Brain microvascular endothelial cell (primary cell): ENCODE measurements around the gene NXPE3.

Experiments
- DNase-seq: peaks from one replicate; pipeline ENCODE4 v3.0.0-alpha.2; 2020
- H3K27ac ChIP-seq: fragments of 250-450 bp; sonication (Bioruptor Pico); 2 replicates; pipeline ENCODE4 v1.5.1; 2020; ENCODE audit warnings: mild to moderate bottlenecking, moderate library complexity
- H3K27me3 ChIP-seq: fragments of 250-450 bp; sonication (Bioruptor Pico); replicated peaks from 2 replicates; pipeline ENCODE4 v1.5.1; 2020; ENCODE audit warnings: mild to moderate bottlenecking
- H3K36me3 ChIP-seq: fragments of 250-450 bp; sonication (Bioruptor Pico); replicated peaks from 2 replicates; pipeline ENCODE4 v1.5.1; 2020; ENCODE audit warnings: mild to moderate bottlenecking
- H3K4me3 ChIP-seq: 2 replicates; pipeline ENCODE4 v1.5.1; 2011; ENCODE audit warnings: low read depth, mild to moderate bottlenecking, control low read depth, low read length, moderate library complexity
- in situ Hi-C: cut with HindIII; loops from 2 replicates; pipeline ENCODE4 v1.10.0; 2017; ENCODE audit warnings: low sequenced_read_pairs, low pct_ligation_motif_present
- TF ChIP-seq, protein P1 (sequence below): IDR thresholded peaks from 2 replicates; pipeline ENCODE4 v1.5.1; 2011; ENCODE audit warnings: low read depth, mild to moderate bottlenecking, moderate library complexity, low read length, control low read depth, inconsistent platforms; ENCODE audit errors: missing control alignments

The NXPE3 gene

GRCh38 chr3:101796077-101796680 is 17.2 kb downstream of the NXPE3 start:
- Histone ChIP-seq H3K4me3 (no peak overlapping the region), H3K27ac (no peak overlapping the region), H3K27me3 (no peaks in the 10 kb centered on the region), H3K36me3 (peaks cover 4% of the 10 kb centered on the region)
- in situ Hi-C loops = no loop called here
- DNase-seq = no peak
- TF ChIP-seq, protein P1, sequence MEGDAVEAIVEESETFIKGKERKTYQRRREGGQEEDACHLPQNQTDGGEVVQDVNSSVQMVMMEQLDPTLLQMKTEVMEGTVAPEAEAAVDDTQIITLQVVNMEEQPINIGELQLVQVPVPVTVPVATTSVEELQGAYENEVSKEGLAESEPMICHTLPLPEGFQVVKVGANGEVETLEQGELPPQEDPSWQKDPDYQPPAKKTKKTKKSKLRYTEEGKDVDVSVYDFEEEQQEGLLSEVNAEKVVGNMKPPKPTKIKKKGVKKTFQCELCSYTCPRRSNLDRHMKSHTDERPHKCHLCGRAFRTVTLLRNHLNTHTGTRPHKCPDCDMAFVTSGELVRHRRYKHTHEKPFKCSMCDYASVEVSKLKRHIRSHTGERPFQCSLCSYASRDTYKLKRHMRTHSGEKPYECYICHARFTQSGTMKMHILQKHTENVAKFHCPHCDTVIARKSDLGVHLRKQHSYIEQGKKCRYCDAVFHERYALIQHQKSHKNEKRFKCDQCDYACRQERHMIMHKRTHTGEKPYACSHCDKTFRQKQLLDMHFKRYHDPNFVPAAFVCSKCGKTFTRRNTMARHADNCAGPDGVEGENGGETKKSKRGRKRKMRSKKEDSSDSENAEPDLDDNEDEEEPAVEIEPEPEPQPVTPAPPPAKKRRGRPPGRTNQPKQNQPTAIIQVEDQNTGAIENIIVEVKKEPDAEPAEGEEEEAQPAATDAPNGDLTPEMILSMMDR = no peak

DNA sequence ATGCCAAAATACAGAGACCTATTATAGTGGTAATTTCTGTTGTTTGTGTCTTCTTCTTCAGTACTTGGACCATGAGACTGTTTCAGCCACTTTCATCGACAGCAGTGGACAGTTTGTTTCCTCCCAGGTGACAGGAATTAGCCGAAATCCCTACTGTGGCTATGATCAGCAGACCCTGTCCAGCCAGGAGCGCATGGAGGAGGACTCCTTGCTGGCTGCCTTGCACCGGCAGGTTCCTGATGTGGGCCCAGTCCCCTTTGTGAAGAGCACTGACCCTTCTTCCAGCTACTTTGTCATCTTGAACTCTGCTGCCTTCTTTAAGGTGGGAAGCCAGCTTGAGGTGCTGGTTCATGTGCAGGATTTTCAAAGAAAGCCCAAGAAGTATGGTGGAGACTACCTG is 22.2 kb downstream of the NXPE3 start:
- DNase-seq = no peak
- Histone ChIP-seq H3K27me3 (no peaks in the 10 kb centered on the region), H3K27ac (no peak overlapping the region), H3K4me3 (no peak overlapping the region), H3K36me3 (peaks cover 11% of the 10 kb centered on the region)
- TF ChIP-seq, protein P1 = no peak
- in situ Hi-C loops = loop anchor here (25.0 kb wide), 1 partner anchor 736 kb away; no protein-coding TSS in a partner anchor

- in situ Hi-C loops = loop anchor here (25.0 kb wide), 1 partner anchor 735 kb away; no protein-coding TSS in a partner anchor
- no peak overlapping the region for H3K4me3 ChIP-seq
- no peak overlapping the region for H3K27ac ChIP-seq
- DNase-seq = no peak
- no peaks in the 10 kb centered on the region for H3K27me3 ChIP-seq
- peaks cover 11% of the 10 kb centered on the region for H3K36me3 ChIP-seq
- TF ChIP-seq, protein P1 = no peak
Measured at GRCh38 chr3:101802179-101802578, 23.2 kb downstream of the NXPE3 start.

DNA sequence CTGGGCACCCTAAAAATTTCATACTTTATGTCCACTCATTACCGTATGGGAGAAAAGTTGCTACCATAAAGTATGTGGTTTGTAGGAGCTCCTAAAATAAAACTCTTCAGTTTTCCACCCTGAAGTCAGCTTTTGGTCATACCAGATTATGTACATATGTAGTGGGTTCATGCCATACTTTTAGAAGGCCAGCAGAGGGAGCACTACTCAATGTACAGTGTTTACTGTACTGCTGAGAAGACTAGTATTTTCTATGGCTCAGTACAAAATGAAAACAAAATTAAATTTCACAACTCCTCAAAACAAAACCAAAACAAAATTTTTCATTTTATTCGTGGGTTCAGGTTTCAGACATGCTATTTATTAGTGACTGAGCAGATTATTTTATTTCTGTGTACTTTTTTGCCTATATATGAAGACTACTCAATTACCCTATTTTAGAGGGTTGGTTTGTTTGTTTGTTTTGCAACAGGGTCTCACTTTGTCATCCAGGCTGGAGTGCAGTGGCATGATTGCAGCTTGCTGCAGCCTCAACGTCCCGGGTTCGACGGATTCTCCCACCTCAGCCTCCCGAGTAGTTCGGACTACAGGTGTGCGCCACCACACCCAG is 24.3 kb downstream of the NXPE3 start:
- peak; percentile 38 for DNase-seq
- TF ChIP-seq, protein P1 = peak; percentile 70
- peaks cover 11% of the 10 kb centered on the region for H3K36me3 ChIP-seq
- H3K27me3 ChIP-seq = no peaks in the 10 kb centered on the region
- no peak overlapping the region for H3K27ac ChIP-seq
- H3K4me3 ChIP-seq = no peak overlapping the region
- in situ Hi-C loops = loop anchor here (25.0 kb wide), 1 partner anchor 734 kb away; no protein-coding TSS in a partner anchor

DNA sequence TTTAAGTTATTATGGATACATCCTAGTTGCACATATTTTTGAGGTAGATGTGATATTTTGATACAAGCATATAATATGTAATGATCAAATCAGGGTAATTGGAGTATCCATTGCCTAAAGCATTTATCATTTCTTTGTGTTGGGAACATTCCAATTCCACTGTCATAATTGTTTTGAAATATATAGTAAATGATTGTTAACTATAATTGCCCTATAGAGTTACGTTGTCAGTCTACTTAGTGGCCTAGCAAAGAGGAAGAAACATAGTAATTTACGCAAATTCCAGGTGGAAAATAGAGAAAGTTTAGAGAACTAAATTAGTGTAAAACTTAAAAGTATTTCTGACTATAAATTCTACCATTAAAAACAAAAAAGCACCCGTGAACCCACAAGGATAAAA is 24.9 kb downstream of the NXPE3 start:
- Histone ChIP-seq H3K4me3 (no peak overlapping the region), H3K27me3 (no peaks in the 10 kb centered on the region), H3K27ac (no peak overlapping the region), H3K36me3 (peaks cover 11% of the 10 kb centered on the region)
- in situ Hi-C loops = loop anchor here (25.0 kb wide), 1 partner anchor 733 kb away; no protein-coding TSS in a partner anchor
- DNase-seq = no peak
- TF ChIP-seq, protein P1 = no peak
